ENCODE results near the gene NOS1. TPM values are rescaled to one million over a fixed set of nuclear protein-coding genes. Genes with fewer than 3 reads are reported as not detected.

Gene NOS1
- polyA plus RNA-seq, 1 donor from 2014 or later, result not detected

DNA sequence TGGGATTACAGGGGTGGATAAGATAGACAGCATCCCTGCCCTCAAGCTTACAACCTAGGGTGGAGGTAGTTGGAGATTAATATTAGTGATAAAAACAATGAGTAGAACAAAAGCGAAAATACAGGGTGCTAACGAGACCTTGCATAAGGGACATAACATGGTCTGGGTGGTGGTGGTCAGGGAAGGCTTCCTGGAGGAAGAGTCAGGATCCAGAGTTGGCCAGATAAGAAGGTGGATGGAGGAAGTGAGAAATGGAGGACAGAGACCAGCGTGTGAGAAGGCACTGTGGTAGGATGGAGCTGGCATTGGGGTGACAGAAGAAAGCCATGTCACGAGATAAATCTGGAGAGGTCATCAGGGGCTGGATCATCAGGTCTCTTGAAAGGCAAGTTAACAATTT lies 19.2 kb downstream of the NOS1 start:
- no peaks in the 10 kb centered on the region for H4K20me1 ChIP-seq (ENCODE audit: insufficient read depth)
- TF ChIP-seq, protein P1, sequence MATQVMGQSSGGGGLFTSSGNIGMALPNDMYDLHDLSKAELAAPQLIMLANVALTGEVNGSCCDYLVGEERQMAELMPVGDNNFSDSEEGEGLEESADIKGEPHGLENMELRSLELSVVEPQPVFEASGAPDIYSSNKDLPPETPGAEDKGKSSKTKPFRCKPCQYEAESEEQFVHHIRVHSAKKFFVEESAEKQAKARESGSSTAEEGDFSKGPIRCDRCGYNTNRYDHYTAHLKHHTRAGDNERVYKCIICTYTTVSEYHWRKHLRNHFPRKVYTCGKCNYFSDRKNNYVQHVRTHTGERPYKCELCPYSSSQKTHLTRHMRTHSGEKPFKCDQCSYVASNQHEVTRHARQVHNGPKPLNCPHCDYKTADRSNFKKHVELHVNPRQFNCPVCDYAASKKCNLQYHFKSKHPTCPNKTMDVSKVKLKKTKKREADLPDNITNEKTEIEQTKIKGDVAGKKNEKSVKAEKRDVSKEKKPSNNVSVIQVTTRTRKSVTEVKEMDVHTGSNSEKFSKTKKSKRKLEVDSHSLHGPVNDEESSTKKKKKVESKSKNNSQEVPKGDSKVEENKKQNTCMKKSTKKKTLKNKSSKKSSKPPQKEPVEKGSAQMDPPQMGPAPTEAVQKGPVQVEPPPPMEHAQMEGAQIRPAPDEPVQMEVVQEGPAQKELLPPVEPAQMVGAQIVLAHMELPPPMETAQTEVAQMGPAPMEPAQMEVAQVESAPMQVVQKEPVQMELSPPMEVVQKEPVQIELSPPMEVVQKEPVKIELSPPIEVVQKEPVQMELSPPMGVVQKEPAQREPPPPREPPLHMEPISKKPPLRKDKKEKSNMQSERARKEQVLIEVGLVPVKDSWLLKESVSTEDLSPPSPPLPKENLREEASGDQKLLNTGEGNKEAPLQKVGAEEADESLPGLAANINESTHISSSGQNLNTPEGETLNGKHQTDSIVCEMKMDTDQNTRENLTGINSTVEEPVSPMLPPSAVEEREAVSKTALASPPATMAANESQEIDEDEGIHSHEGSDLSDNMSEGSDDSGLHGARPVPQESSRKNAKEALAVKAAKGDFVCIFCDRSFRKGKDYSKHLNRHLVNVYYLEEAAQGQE (IDR thresholded peaks at IDR 0.05; ENCODE audit: borderline replicate concordance), result no peak
- TF ChIP-seq TAF1 (IDR thresholded peaks at IDR 0.05; ENCODE audit: low read depth) (no peak), EP300 (conservative IDR thresholded peaks at IDR 0.05; ENCODE audit: poor library complexity, severe bottlenecking) (no peak), MXI1 (conservative IDR thresholded peaks at IDR 0.05; ENCODE audit: poor library complexity, severe bottlenecking) (no peak)
- no peaks in the 10 kb centered on the region for H3K9me2 ChIP-seq (ENCODE audit: insufficient read depth, low read length)
- no peak overlapping the region for H3K9ac ChIP-seq (ENCODE audit: low read length)
- no peaks in the 10 kb centered on the region for H3K36me3 ChIP-seq (ENCODE audit: insufficient read depth, low read length)
- no peak overlapping the region for H3K27ac ChIP-seq (ENCODE audit: low read length)
- no peaks in the 10 kb centered on the region for H3K9me3 ChIP-seq (ENCODE audit: low read length)
- no peaks in the 10 kb centered on the region for H3K27me3 ChIP-seq (ENCODE audit: insufficient read depth, low read depth, low read length)
- H3K4me2 ChIP-seq (ENCODE audit: low read length), result no peak overlapping the region
- no peaks in the 10 kb centered on the region for H3F3A ChIP-seq (ENCODE audit: insufficient read depth, low read length, poor library complexity, severe bottlenecking)
- no peak overlapping the region for H3K4me3 ChIP-seq (ENCODE audit: low read length)
- H3K79me2 ChIP-seq (replicated peaks; ENCODE audit: insufficient read depth, low read length), result no peaks in the 10 kb centered on the region
- no peak overlapping the region for H2AFZ ChIP-seq (ENCODE audit: low read depth, low read length)

DNA sequence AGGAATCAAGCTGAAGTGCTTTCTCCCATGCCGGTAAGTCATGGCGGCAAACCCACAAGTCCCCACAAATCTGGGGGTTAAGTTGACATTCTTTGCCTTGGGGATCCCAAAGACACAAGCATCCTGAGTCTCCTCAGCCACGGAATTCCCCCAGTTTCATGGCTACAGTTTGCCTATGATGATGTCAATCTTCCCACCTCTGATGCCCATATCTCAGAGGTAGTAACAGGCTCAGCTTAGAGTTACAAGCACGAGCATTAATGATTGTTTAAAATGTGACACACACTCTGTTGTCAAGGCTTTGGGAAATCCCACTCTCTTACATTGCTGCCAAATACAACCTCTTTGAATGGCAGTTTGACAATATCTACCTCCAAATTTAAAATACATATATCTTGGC lies 22.3 kb downstream of the NOS1 start:
- no peak overlapping the region for H3K4me3 ChIP-seq (ENCODE audit: low read length)
- no peaks in the 10 kb centered on the region for H4K20me1 ChIP-seq (ENCODE audit: insufficient read depth)
- H3K79me2 ChIP-seq (replicated peaks; ENCODE audit: insufficient read depth, low read length), result no peaks in the 10 kb centered on the region
- no peaks in the 10 kb centered on the region for H3K27me3 ChIP-seq (ENCODE audit: insufficient read depth, low read depth, low read length)
- no peak overlapping the region for H3K27ac ChIP-seq (ENCODE audit: low read length)
- TF ChIP-seq SMC3 (conservative IDR thresholded peaks at IDR 0.05; ENCODE audit: poor library complexity) (no peak), MXI1 (conservative IDR thresholded peaks at IDR 0.05; ENCODE audit: poor library complexity, severe bottlenecking) (no peak), EZH2 (IDR thresholded peaks at IDR 0.05; ENCODE audit: borderline replicate concordance, insufficient read depth, low read length, poor library complexity, severe bottlenecking) (no peak), POLR2AphosphoS5 (IDR thresholded peaks at IDR 0.05) (no peak), RAD21 (conservative IDR thresholded peaks at IDR 0.05) (no peak)
- TF ChIP-seq, protein P1 (IDR thresholded peaks at IDR 0.05; ENCODE audit: borderline replicate concordance), result no peak
- no peaks in the 10 kb centered on the region for H3K9me3 ChIP-seq (ENCODE audit: low read length)
- no peak overlapping the region for H3K9ac ChIP-seq (ENCODE audit: low read length)
- no peaks in the 10 kb centered on the region for H3K36me3 ChIP-seq (ENCODE audit: insufficient read depth, low read length)
- H3K4me2 ChIP-seq (ENCODE audit: low read length), result no peak overlapping the region
- no peak overlapping the region for H2AFZ ChIP-seq (ENCODE audit: low read depth, low read length)
- no peaks in the 10 kb centered on the region for H3F3A ChIP-seq (ENCODE audit: insufficient read depth, low read length, poor library complexity, severe bottlenecking)
- H3K9me2 ChIP-seq (ENCODE audit: insufficient read depth, low read length), result no peaks in the 10 kb centered on the region
